H1 (cell line): ENCODE measurements around the gene PDE4D.

Experiments used
- CHD2 ChIP-seq: IDR thresholded peaks from 2 replicates; pipeline ENCODE4 v1.6.1; 2012; ENCODE audit warnings: low read length, improper control_type of control experiment
- EZH2 ChIP-seq: fragments of 200-600 bp; sonication (generic); IDR thresholded peaks from 2 replicates; pipeline ENCODE4 v1.7.1; 2012; ENCODE audit warnings: low read depth, mild to moderate bottlenecking, moderate library complexity, low read length, inconsistent platforms; ENCODE audit not compliant: severe bottlenecking

- TF ChIP-seq CHD2 (no peak), EZH2 (no peak)
Measured at GRCh38 chr5:59732806-59733205, 160.7 kb downstream of the PDE4D start.
